Neural cell (in vitro differentiated cells): ENCODE measurements around the gene FNDC3B. TPM values are rescaled to one million over a fixed set of nuclear protein-coding genes. Genes with fewer than 3 reads are reported as not detected.

Experiments
- H2AFZ ChIP-seq: fragments of 200-600, 300-800 bp; sonication (generic), shearing (Covaris generic); 2 replicates; pipeline ENCODE4 v1.6.0; 2014; ENCODE audit warnings: low read depth, mild to moderate bottlenecking, antibody characterized with exemption, low read length, moderate library complexity
- H3F3A ChIP-seq: fragments of 200-600 bp; shearing (Covaris generic); 2 replicates; pipeline ENCODE4 v1.6.1; 2016; ENCODE audit warnings: mild to moderate bottlenecking, moderate library complexity, mixed read lengths, antibody characterized with exemption, low read length; ENCODE audit not compliant: insufficient read depth, poor library complexity, severe bottlenecking
- H3K27ac ChIP-seq: fragments of 200-600, 300-800 bp; sonication (generic), shearing (Covaris generic); 2 replicates; pipeline ENCODE4 v1.5.1; 2014; ENCODE audit warnings: mild to moderate bottlenecking, low read length, moderate library complexity
- H3K27me3 ChIP-seq: fragments of 300-800, 200-600 bp; sonication (generic), shearing (Covaris generic); 2 replicates; pipeline ENCODE4 v1.6.0; 2014; ENCODE audit warnings: mild to moderate bottlenecking, low read depth, low read length, moderate library complexity; ENCODE audit not compliant: insufficient read depth
- H3K36me3 ChIP-seq: fragments of 300-800, 200-600 bp; sonication (generic), shearing (Covaris generic); 2 replicates; pipeline ENCODE4 v1.5.1; 2014; ENCODE audit warnings: mild to moderate bottlenecking, antibody characterized with exemption, low read length, moderate library complexity; ENCODE audit not compliant: insufficient read depth
- H3K4me2 ChIP-seq: fragments of 300-800, 200-600 bp; sonication (generic), shearing (Covaris generic); 2 replicates; pipeline ENCODE4 v1.6.0; 2014; ENCODE audit warnings: mild to moderate bottlenecking, low read length
- H3K4me3 ChIP-seq: fragments of 300-800, 200-600 bp; sonication (generic), shearing (Covaris generic); 2 replicates; pipeline ENCODE4 v1.5.1; 2014; ENCODE audit warnings: mild to moderate bottlenecking, low read length, moderate library complexity
- H3K79me2 ChIP-seq: fragments of 200-600 bp; shearing (Covaris generic); replicated peaks from 2 replicates; pipeline ENCODE4 v1.6.0; 2014; ENCODE audit warnings: mild to moderate bottlenecking, low read length, moderate library complexity; ENCODE audit not compliant: insufficient read depth
- H3K9ac ChIP-seq: fragments of 300-800, 200-600 bp; sonication (generic), shearing (Covaris generic); 2 replicates; pipeline ENCODE4 v1.6.1; 2016; ENCODE audit warnings: mild to moderate bottlenecking, low read length, mixed read lengths
- H3K9me2 ChIP-seq: fragments of 200-600 bp; shearing (Covaris generic); 2 replicates; pipeline ENCODE4 v1.6.1; 2016; ENCODE audit warnings: mild to moderate bottlenecking, low read length, mixed read lengths; ENCODE audit not compliant: insufficient read depth
- H3K9me3 ChIP-seq: fragments of 200-600, 300-800 bp; sonication (generic), shearing (Covaris generic); 2 replicates; pipeline ENCODE4 v1.6.1; 2016; ENCODE audit warnings: mild to moderate bottlenecking, mixed run types, low read length, moderate library complexity, mixed read lengths
- H4K20me1 ChIP-seq: fragments of 200-600 bp; shearing (Covaris generic); 2 replicates; pipeline ENCODE4 v1.6.1; 2016; ENCODE audit warnings: mild to moderate bottlenecking, mixed run types; ENCODE audit not compliant: insufficient read depth
- CTCF ChIP-seq: fragments of 450-650 bp; IDR thresholded peaks from 2 replicates; pipeline ENCODE4 v1.5.1; 2014; ENCODE audit warnings: antibody characterized with exemption, mild to moderate bottlenecking, moderate library complexity; ENCODE audit not compliant: poor library complexity, severe bottlenecking
- EP300 ChIP-seq: fragments of 450-650 bp; conservative IDR thresholded peaks from 2 replicates; pipeline ENCODE4 v1.6.1; 2014; ENCODE audit warnings: antibody characterized with exemption, mild to moderate bottlenecking, moderate library complexity; ENCODE audit not compliant: poor library complexity, severe bottlenecking
- EZH2 ChIP-seq: fragments of 200-600, 300-800 bp; shearing (Covaris generic), sonication (generic); IDR thresholded peaks from 2 replicates; pipeline ENCODE4 v1.6.1; 2014; ENCODE audit warnings: antibody characterized with exemption, low read length, borderline replicate concordance, mild to moderate bottlenecking; ENCODE audit not compliant: insufficient read depth, poor library complexity, severe bottlenecking
- MXI1 ChIP-seq: fragments of 450-650 bp; conservative IDR thresholded peaks from 2 replicates; pipeline ENCODE4 v1.6.1; 2014; ENCODE audit warnings: antibody characterized with exemption, mild to moderate bottlenecking; ENCODE audit not compliant: poor library complexity, severe bottlenecking
- POLR2AphosphoS5 ChIP-seq: IDR thresholded peaks from 2 replicates; pipeline ENCODE4 v1.6.1; 2012
- RAD21 ChIP-seq: fragments of 450-650 bp; conservative IDR thresholded peaks from 2 replicates; pipeline ENCODE4 v1.6.1; 2014; ENCODE audit warnings: antibody characterized with exemption, mild to moderate bottlenecking, moderate library complexity
- REST ChIP-seq: IDR thresholded peaks from 2 replicates; pipeline ENCODE4 v1.6.1; 2012; ENCODE audit warnings: borderline replicate concordance
- SMC3 ChIP-seq: fragments of 450-650 bp; conservative IDR thresholded peaks from 2 replicates; pipeline ENCODE4 v1.6.1; 2014; ENCODE audit warnings: antibody characterized with exemption, mild to moderate bottlenecking, moderate library complexity; ENCODE audit not compliant: poor library complexity
- TAF1 ChIP-seq: IDR thresholded peaks from 2 replicates; pipeline ENCODE4 v1.6.1; 2012; ENCODE audit warnings: low read depth
- polyA plus RNA-seq: library from polyadenylated mRNA; depleted of rRNA; stranded (reverse); fragments of >200 nt; gene quantifications from 2 replicates; pipeline ENCODE4 v1.2.3, GENCODE V29; 2014

Gene FNDC3B
- polyA plus RNA-seq, 1 donor from 2014 or later: 4.9 TPM

- Histone ChIP-seq H3K27ac (no peak overlapping the region), H3F3A (no peaks in the 10 kb centered on the region), H3K4me2 (no peak overlapping the region), H3K9me2 (no peaks in the 10 kb centered on the region), H3K4me3 (no peak overlapping the region), H3K27me3 (no peaks in the 10 kb centered on the region), H3K79me2 (no peaks in the 10 kb centered on the region), H2AFZ (no peak overlapping the region), H4K20me1 (no peaks in the 10 kb centered on the region), H3K9ac (no peak overlapping the region), H3K9me3 (no peaks in the 10 kb centered on the region), H3K36me3 (no peaks in the 10 kb centered on the region)
- TF ChIP-seq REST (no peak), MXI1 (no peak), EP300 (no peak), CTCF (no peak)
Observed at GRCh38 chr3:172187511-172187910, 148.1 kb downstream of the FNDC3B start.

GRCh38 chr3:172188511-172188910 lies 149.1 kb downstream of the FNDC3B start:
- no peaks in the 10 kb centered on the region for H3K9me2 ChIP-seq
- TF ChIP-seq RAD21 (no peak), MXI1 (no peak)
- no peak overlapping the region for H3K4me3 ChIP-seq
- H3K36me3 ChIP-seq: no peaks in the 10 kb centered on the region
- H3K27me3 ChIP-seq: no peaks in the 10 kb centered on the region
- no peak overlapping the region for H3K9ac ChIP-seq
- H3K79me2 ChIP-seq: peaks cover 3% of the 10 kb centered on the region
- H2AFZ ChIP-seq: no peak overlapping the region
- H3K4me2 ChIP-seq: no peak overlapping the region
- H3K27ac ChIP-seq: no peak overlapping the region
- H3F3A ChIP-seq: no peaks in the 10 kb centered on the region
- no peaks in the 10 kb centered on the region for H3K9me3 ChIP-seq
- H4K20me1 ChIP-seq: no peaks in the 10 kb centered on the region

GRCh38 chr3:172189213-172189612 lies 149.8 kb downstream of the FNDC3B start:
- no peak overlapping the region for H3K27ac ChIP-seq
- H3K9me3 ChIP-seq: no peaks in the 10 kb centered on the region
- no peak overlapping the region for H2AFZ ChIP-seq
- peaks cover 6% of the 10 kb centered on the region for H3K79me2 ChIP-seq
- H3K9me2 ChIP-seq: no peaks in the 10 kb centered on the region
- H3K27me3 ChIP-seq: no peaks in the 10 kb centered on the region
- H3K36me3 ChIP-seq: no peaks in the 10 kb centered on the region
- TF ChIP-seq MXI1: no peak
- no peak for TF ChIP-seq EZH2
- no peak for TF ChIP-seq SMC3
- TF ChIP-seq POLR2AphosphoS5: no peak
- no peak for TF ChIP-seq RAD21
- no peak for TF ChIP-seq TAF1
- no peak for TF ChIP-seq EP300
- no peak for TF ChIP-seq REST
- TF ChIP-seq CTCF: no peak
- H3K9ac ChIP-seq: no peak overlapping the region
- H3K4me3 ChIP-seq: no peak overlapping the region
- H3F3A ChIP-seq: no peaks in the 10 kb centered on the region
- H3K4me2 ChIP-seq: no peak overlapping the region
- no peaks in the 10 kb centered on the region for H4K20me1 ChIP-seq
